Chondrocyte (in vitro differentiated cells): Measurements from ENCODE around the gene UMAD1. TPM values are rescaled to one million over a fixed set of nuclear protein-coding genes. Genes with fewer than 3 reads are reported as not detected.

Source experiments
- DNase-seq: peaks from one replicate; pipeline ENCODE4 v3.0.0; 2021; ENCODE audit warnings: mixed read lengths, low spot score
- H3K27ac Mint-ChIP-seq: one replicate; pipeline ENCODE4 v1.8.0; 2021; ENCODE audit warnings: mild to moderate bottlenecking, moderate library complexity, mixed read lengths; ENCODE audit not compliant: unreplicated experiment
- H3K27me3 Mint-ChIP-seq: 2 replicates; pipeline ENCODE4 v1.8.0; 2021; ENCODE audit warnings: low read depth, mixed read lengths
- H3K36me3 Mint-ChIP-seq: 2 replicates; pipeline ENCODE4 v1.8.0; 2021; ENCODE audit warnings: low read depth, mixed read lengths
- H3K4me1 Mint-ChIP-seq: 2 replicates; pipeline ENCODE4 v1.8.0; 2021; ENCODE audit warnings: low read depth, mild to moderate bottlenecking, mixed read lengths
- H3K4me3 Mint-ChIP-seq: one replicate; pipeline ENCODE4 v1.8.0; 2021; ENCODE audit warnings: mild to moderate bottlenecking, moderate library complexity, mixed read lengths; ENCODE audit not compliant: unreplicated experiment
- H3K9me3 Mint-ChIP-seq: 2 replicates; pipeline ENCODE4 v1.8.0; 2021; ENCODE audit warnings: low read depth, mixed read lengths
- CTCF ChIP-seq: fragments of 200-600 bp; sonication (generic); IDR thresholded peaks from 2 replicates; pipeline ENCODE4 v1.5.0; 2021; ENCODE audit warnings: antibody characterized with exemption, mild to moderate bottlenecking, moderate library complexity
- total RNA-seq: library from RNA; stranded (reverse); gene quantifications from 3 replicates; pipeline ENCODE4 v1.2.1, GENCODE V29; 2021

The UMAD1 gene
- total RNA-seq, 1 donor from 2014 or later, result 5.5 TPM

GRCh38 chr7:7738622-7739021, 98.1 kb downstream of the UMAD1 start:
- Mint-ChIP-seq H3K27me3 (no peaks in the 10 kb centered on the region), H3K9me3 (no peaks in the 10 kb centered on the region), H3K4me3 (no peak overlapping the region), H3K27ac (no peak overlapping the region), H3K36me3 (no peaks in the 10 kb centered on the region), H3K4me1 (peaks cover 12% of the 10 kb centered on the region)
- TF ChIP-seq CTCF, result no peak
- DNase-seq, result no peak

DNA sequence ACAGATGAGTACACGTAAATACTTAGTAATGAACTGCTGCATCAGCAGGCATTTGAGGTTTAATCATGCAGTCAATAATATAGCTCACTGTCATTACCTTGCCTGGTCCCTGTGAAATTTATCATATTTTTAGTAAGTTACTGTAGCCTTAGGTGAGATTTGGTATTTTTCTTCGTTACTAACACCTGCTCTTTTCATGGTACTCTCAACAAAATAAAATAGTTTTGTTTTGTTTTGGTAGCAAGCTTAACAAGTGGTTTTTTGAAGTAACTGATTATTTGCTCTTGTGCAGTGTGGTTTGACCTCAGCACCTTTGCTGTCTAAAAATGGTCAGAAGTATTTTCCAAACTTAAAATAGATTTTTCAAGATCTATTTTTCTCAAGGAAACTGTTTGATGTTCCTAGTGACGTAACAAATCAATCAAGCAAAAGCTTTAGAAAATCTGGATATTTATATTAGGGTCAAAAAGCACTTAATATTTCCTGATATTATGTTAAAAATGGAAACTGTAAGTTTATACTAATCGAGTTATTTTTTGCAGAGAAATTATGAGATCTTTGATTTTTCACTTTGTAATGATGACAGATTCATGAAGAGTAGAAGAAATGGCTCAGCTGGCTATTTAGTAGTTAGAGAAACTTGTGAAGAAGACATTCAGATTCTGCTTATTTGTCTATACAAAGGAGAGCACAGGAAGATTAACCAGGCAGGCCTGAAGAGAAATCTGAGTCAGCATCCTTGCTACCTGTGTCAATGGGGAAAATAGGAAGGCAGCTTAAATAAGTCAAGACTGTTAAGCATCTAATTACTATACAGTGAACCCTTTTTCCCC, 98.9 kb downstream of the UMAD1 start:
- no peak for TF ChIP-seq CTCF
- Mint-ChIP-seq H3K9me3 (no peaks in the 10 kb centered on the region), H3K4me3 (no peak overlapping the region), H3K4me1 (peaks cover 12% of the 10 kb centered on the region), H3K36me3 (no peaks in the 10 kb centered on the region), H3K27me3 (no peaks in the 10 kb centered on the region), H3K27ac (no peak overlapping the region)
- no peak for DNase-seq

DNA sequence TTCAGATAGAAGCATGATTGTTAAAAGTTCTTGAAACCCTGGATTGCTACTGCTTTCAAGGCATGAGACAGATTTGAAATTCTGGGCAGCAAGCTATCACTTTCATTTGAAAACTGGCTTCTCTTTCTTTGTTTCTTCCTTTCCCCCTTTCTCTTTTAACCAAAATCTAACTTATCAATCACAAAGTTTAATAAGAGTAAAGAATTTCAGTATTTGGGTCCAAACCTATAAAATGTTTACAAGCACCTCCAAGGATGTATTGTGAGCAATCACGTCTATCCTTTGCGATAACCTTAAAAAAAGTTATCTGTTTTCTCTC, 99.4 kb downstream of the UMAD1 start:
- Mint-ChIP-seq H3K4me1 (peaks cover 12% of the 10 kb centered on the region), H3K9me3 (no peaks in the 10 kb centered on the region), H3K36me3 (no peaks in the 10 kb centered on the region), H3K4me3 (no peak overlapping the region), H3K27me3 (no peaks in the 10 kb centered on the region), H3K27ac (no peak overlapping the region)
- DNase-seq, result no peak
- no peak for TF ChIP-seq CTCF

DNA sequence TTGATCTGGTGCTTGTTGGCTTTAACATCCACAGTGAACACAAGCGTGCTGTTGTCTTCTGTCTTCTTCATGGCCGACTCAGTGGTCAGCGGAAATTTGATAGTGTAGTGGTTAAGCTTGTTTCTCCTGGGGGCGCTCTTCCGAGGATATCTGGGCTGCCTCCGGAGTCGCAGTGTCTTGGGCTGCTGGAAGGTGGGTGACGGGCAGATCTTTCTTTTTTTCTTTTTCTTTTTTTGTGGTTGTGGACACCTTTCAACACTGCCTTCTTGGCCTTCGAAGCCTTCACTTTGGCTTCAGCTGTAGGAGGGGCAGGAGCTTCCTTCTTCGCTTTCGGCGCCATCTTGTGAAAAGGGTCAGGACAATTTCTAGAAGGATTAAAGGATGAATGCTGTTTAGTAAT, 101.7 kb downstream of the UMAD1 start:
- Mint-ChIP-seq H3K36me3 (no peaks in the 10 kb centered on the region), H3K27ac (no peak overlapping the region)

GRCh38 chr7:7745258-7745657, 104.7 kb downstream of the UMAD1 start:
- H3K27me3 Mint-ChIP-seq, result no peaks in the 10 kb centered on the region
- H3K36me3 Mint-ChIP-seq, result no peaks in the 10 kb centered on the region
- no peak overlapping the region for H3K27ac Mint-ChIP-seq
- no peaks in the 10 kb centered on the region for H3K9me3 Mint-ChIP-seq
- no peak for TF ChIP-seq CTCF
- H3K4me3 Mint-ChIP-seq, result no peak overlapping the region
- no peaks in the 10 kb centered on the region for H3K4me1 Mint-ChIP-seq
- DNase-seq, result no peak

More for the DNA sequence above, 101.7 kb downstream of the UMAD1 start:
- H3K27me3 Mint-ChIP-seq, result no peaks in the 10 kb centered on the region
- TF ChIP-seq CTCF, result no peak
- DNase-seq, result no peak
- peaks cover 12% of the 10 kb centered on the region for H3K4me1 Mint-ChIP-seq
- H3K4me3 Mint-ChIP-seq, result no peak overlapping the region
- no peaks in the 10 kb centered on the region for H3K9me3 Mint-ChIP-seq
